ENCODE results near the gene PARP4. TPM values are rescaled to one million over a fixed set of nuclear protein-coding genes. Genes with fewer than 3 reads are reported as not detected.
"Not testable (repeated sequence)": the region's sequence is repeated elsewhere in the genome, so short reads cannot be mapped to it uniquely, and the experiment has no call there.

PARP4 gene
- total RNA-seq, 1 experiment from 2014 or later, result 25.9 TPM

DNA sequence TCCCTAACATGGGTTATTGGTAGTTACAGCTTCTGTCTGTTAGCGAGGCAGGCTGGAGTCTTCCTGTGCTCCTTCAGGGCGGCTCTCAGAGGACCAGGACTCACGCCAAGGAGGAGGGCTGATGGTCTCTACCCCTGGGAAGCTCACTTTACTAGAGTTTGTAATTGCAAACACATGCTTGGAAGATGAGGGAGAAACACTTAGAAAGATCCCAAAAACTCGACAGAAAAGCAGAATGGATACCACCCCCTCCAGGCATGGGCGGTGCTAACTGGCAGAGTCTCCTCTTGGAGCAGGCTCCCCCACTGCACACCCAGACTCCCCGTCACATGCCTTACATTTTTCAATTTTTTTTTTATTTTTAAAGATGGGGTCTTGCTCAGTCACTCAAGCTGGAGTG, 62.0 kb downstream of the PARP4 start:
- Histone ChIP-seq H2BK120ac (ENCODE audit: low read depth, low read length, poor library complexity, severe bottlenecking) (no peak overlapping the region), H3K27me3 (ENCODE audit: insufficient read depth, low read length) (no peaks in the 10 kb centered on the region), H2BK15ac (ENCODE audit: low read depth, low read length) (no peak overlapping the region), H3K79me2 (ENCODE audit: insufficient read depth, low read length) (no peaks in the 10 kb centered on the region), H3K4me1 (ENCODE audit: insufficient read depth, low read length) (no peaks in the 10 kb centered on the region), H3K27ac (ENCODE audit: insufficient read length, low read depth, low read length) (no peak overlapping the region), H3K18ac (ENCODE audit: insufficient read length, low read depth, low read length) (no peak overlapping the region), H3K14ac (ENCODE audit: insufficient read depth, low read length) (no peak overlapping the region), H2BK5ac (ENCODE audit: insufficient read length, low read length) (no peak overlapping the region), H3K23me2 (ENCODE audit: insufficient read length, low read depth, low read length, poor library complexity, severe bottlenecking) (no peaks in the 10 kb centered on the region), H4K91ac (ENCODE audit: insufficient read length, low read depth, low read length) (no peak overlapping the region), H3K9ac (ENCODE audit: extremely low read depth, insufficient read length, low read length) (no peak overlapping the region), H3K56ac (ENCODE audit: insufficient read length, low read depth, low read length) (no peak overlapping the region), H3K9me3 (ENCODE audit: control insufficient read depth, low read depth, low read length) (no peaks in the 10 kb centered on the region), H3K4me2 (ENCODE audit: insufficient read depth, insufficient read length, low read length) (no peak overlapping the region), H2BK12ac (ENCODE audit: insufficient read length, low read depth, low read length) (no peak overlapping the region), H3T11ph (ENCODE audit: low read length) (no peak overlapping the region), H4K8ac (replicated peaks; ENCODE audit: insufficient read length, low read depth, low read length) (no peak overlapping the region), H4K20me1 (ENCODE audit: control insufficient read depth, insufficient read depth, insufficient read length) (no peaks in the 10 kb centered on the region), H3K4ac (ENCODE audit: low read depth, low read length) (no peak overlapping the region), H2AFZ (ENCODE audit: low read length) (no peak overlapping the region), H4K5ac (ENCODE audit: insufficient read length, low read depth, low read length) (no peak overlapping the region), H3K79me1 (ENCODE audit: insufficient read depth, low read depth, low read length, poor library complexity, severe bottlenecking) (no peaks in the 10 kb centered on the region), H2BK20ac (ENCODE audit: low read depth, low read length, poor library complexity, severe bottlenecking) (no peak overlapping the region), H2AK5ac (ENCODE audit: insufficient read length, low read length) (no peak overlapping the region), H3K23ac (ENCODE audit: insufficient read length, low read depth, low read length) (no peak overlapping the region)
- Mint-ChIP-seq H3K9me3 (no peaks in the 10 kb centered on the region), H3K36me3 (ENCODE audit: insufficient read depth in 1 of 3, low read depth in 3 of 3) (peaks cover 22 to 59% (median 38%) of the 10 kb centered on the region in 3 experiments; a peak in 6 of 7 replicates), H3K27me3 (ENCODE audit: low read depth) (no peaks in the 10 kb centered on the region), H3K27ac (peak overlapping the region in 1 of 3 experiments; percentile 70; a peak in 1 of 7 replicates), H3K4me3 (no peak overlapping the region), H3K4me1 (no peaks in the 10 kb centered on the region; a peak in 1 of 4 replicates)
- TF ChIP-seq, protein P1, sequence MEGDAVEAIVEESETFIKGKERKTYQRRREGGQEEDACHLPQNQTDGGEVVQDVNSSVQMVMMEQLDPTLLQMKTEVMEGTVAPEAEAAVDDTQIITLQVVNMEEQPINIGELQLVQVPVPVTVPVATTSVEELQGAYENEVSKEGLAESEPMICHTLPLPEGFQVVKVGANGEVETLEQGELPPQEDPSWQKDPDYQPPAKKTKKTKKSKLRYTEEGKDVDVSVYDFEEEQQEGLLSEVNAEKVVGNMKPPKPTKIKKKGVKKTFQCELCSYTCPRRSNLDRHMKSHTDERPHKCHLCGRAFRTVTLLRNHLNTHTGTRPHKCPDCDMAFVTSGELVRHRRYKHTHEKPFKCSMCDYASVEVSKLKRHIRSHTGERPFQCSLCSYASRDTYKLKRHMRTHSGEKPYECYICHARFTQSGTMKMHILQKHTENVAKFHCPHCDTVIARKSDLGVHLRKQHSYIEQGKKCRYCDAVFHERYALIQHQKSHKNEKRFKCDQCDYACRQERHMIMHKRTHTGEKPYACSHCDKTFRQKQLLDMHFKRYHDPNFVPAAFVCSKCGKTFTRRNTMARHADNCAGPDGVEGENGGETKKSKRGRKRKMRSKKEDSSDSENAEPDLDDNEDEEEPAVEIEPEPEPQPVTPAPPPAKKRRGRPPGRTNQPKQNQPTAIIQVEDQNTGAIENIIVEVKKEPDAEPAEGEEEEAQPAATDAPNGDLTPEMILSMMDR (conservative IDR thresholded peaks at IDR 0.05), result no peak
- WGBS (ENCODE audit: extremely low coverage, insufficient read length, low lambda C conversion rate), result no CpG with 5 or more reads among the region's 6 CpGs
- DNase-seq, result no peak

DNA sequence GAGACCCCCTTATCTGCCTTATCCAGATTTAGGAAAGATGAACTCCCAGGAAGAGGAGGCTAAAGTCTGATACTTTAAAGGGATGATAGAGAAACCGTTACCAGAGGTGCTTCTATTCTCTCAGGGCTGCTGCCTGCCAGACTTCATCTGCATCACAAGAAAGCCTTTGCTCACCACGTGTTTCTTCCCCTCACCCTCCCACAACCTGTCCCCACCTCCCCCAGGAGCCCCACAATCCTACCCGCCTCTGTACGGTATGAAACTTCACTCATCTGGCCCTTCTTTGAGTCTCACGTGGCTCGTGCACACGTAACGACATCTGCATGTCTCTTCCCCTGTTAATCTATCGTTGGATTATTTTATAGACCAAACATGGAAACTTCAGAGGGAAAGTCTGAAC, 67.7 kb downstream of the PARP4 start:
- not testable (repeated sequence) for H3K4me1 ChIP-seq (ENCODE audit: insufficient read depth, low read length); H2BK20ac ChIP-seq (ENCODE audit: low read depth, low read length, poor library complexity, severe bottlenecking); DNase-seq; H3K18ac ChIP-seq (ENCODE audit: insufficient read length, low read depth, low read length); H2BK12ac ChIP-seq (ENCODE audit: insufficient read length, low read depth, low read length); H3K23ac ChIP-seq (ENCODE audit: insufficient read length, low read depth, low read length); H2AFZ ChIP-seq (ENCODE audit: low read length); H3K27me3 ChIP-seq (ENCODE audit: insufficient read depth, low read length); H2BK120ac ChIP-seq (ENCODE audit: low read depth, low read length, poor library complexity, severe bottlenecking); H3K9me3 Mint-ChIP-seq; H3K27me3 Mint-ChIP-seq (ENCODE audit: low read depth); H3K14ac ChIP-seq (ENCODE audit: insufficient read depth, low read length); H2AK5ac ChIP-seq (ENCODE audit: insufficient read length, low read length); H4K8ac ChIP-seq (replicated peaks; ENCODE audit: insufficient read length, low read depth, low read length); H3K23me2 ChIP-seq (ENCODE audit: insufficient read length, low read depth, low read length, poor library complexity, severe bottlenecking); H4K5ac ChIP-seq (ENCODE audit: insufficient read length, low read depth, low read length); H4K20me1 ChIP-seq (ENCODE audit: control insufficient read depth, insufficient read depth, insufficient read length); H2BK5ac ChIP-seq (ENCODE audit: insufficient read length, low read length); H3K4me3 Mint-ChIP-seq; H3K9ac ChIP-seq (ENCODE audit: extremely low read depth, insufficient read length, low read length); H3K79me2 ChIP-seq (ENCODE audit: insufficient read depth, low read length); H3T11ph ChIP-seq (ENCODE audit: low read length); H3K4me2 ChIP-seq (ENCODE audit: insufficient read depth, insufficient read length, low read length); H3K27ac ChIP-seq (ENCODE audit: insufficient read length, low read depth, low read length); H3K4ac ChIP-seq (ENCODE audit: low read depth, low read length); H3K79me1 ChIP-seq (ENCODE audit: insufficient read depth, low read depth, low read length, poor library complexity, severe bottlenecking); H3K56ac ChIP-seq (ENCODE audit: insufficient read length, low read depth, low read length); H4K91ac ChIP-seq (ENCODE audit: insufficient read length, low read depth, low read length); H3K9me3 ChIP-seq (ENCODE audit: control insufficient read depth, low read depth, low read length); H2BK15ac ChIP-seq (ENCODE audit: low read depth, low read length)
- no CpG with 5 or more reads among the region's 9 CpGs for WGBS (ENCODE audit: extremely low coverage, insufficient read length, low lambda C conversion rate)
- Mint-ChIP-seq H3K36me3 (ENCODE audit: insufficient read depth in 1 of 3, low read depth in 3 of 3) (peaks cover 24 to 66% (median 45%) of the 10 kb centered on the region in 3 experiments; a peak in 6 of 7 replicates), H3K4me1 (peaks cover 9 to 15% of the 10 kb centered on the region in 2 experiments), H3K27ac (0 out of 7 replicates have a peak overlapping the region, but pooled peaks of 1 of the 3 experiments have one; percentile 4)

All from H9 (cell line).